ENCODE results near the gene HOXB8.

Gene HOXB8

GRCh38 chr17:48615047-48615962 lies at the start of gene HOXB8:
TSS of gene HOXB8 (minus strand) at chr17:48615292. CDS start at chr17:48614704, 588 bp downstream.
- no peak for DNase-seq (ENCODE audit: low spot score)
- in situ Hi-C loops (cut with MboI; ENCODE audit: low pct_unique_long_range_greater_than_20kb, low sequenced_read_pairs, unreplicated experiment): loop anchor here (10.0 kb wide), 1 partner anchor 109 kb away; the partner anchor contains the start of genes HOXB13, PRAC1 and PRAC2
- no peak for TF ChIP-seq CTCF (IDR thresholded peaks at IDR 0.05; ENCODE audit: extremely low read depth, insufficient read depth, missing control alignments)

GRCh38 chr17:48663134-48663924 lies 48.2 kb upstream of the HOXB8 start:
- no peak for DNase-seq (ENCODE audit: low spot score)
- no peak for TF ChIP-seq CTCF (IDR thresholded peaks at IDR 0.05; ENCODE audit: extremely low read depth, insufficient read depth, missing control alignments)
- in situ Hi-C loops (cut with MboI; ENCODE audit: low pct_unique_long_range_greater_than_20kb, low sequenced_read_pairs, unreplicated experiment): no loop called here

- no peak for TF ChIP-seq CTCF (IDR thresholded peaks at IDR 0.05; ENCODE audit: extremely low read depth, insufficient read depth, missing control alignments)
- no peak for DNase-seq (ENCODE audit: low spot score)
- in situ Hi-C loops (cut with MboI; ENCODE audit: low pct_unique_long_range_greater_than_20kb, low sequenced_read_pairs, unreplicated experiment): no loop called here
Observed at GRCh38 chr17:48655913-48656312, 40.8 kb upstream of the HOXB8 start.

- TF ChIP-seq CTCF (IDR thresholded peaks at IDR 0.05; ENCODE audit: extremely low read depth, insufficient read depth, missing control alignments): no peak
- in situ Hi-C loops (cut with MboI; ENCODE audit: low pct_unique_long_range_greater_than_20kb, low sequenced_read_pairs, unreplicated experiment): no loop called here
- DNase-seq (ENCODE audit: low spot score): no peak
Observed at GRCh38 chr17:48649741-48650140, 34.6 kb upstream of the HOXB8 start.

GRCh38 chr17:48647963-48648245 lies 32.8 kb upstream of the HOXB8 start:
- no peak for DNase-seq (ENCODE audit: low spot score)

More at GRCh38 chr17:48647963-48648245, 32.8 kb upstream of the HOXB8 start:
- in situ Hi-C loops (cut with MboI; ENCODE audit: low pct_unique_long_range_greater_than_20kb, low sequenced_read_pairs, unreplicated experiment): no loop called here
- no peak for TF ChIP-seq CTCF (IDR thresholded peaks at IDR 0.05; ENCODE audit: extremely low read depth, insufficient read depth, missing control alignments)
